ENCODE data around the gene FRY.

Gene FRY

DNA sequence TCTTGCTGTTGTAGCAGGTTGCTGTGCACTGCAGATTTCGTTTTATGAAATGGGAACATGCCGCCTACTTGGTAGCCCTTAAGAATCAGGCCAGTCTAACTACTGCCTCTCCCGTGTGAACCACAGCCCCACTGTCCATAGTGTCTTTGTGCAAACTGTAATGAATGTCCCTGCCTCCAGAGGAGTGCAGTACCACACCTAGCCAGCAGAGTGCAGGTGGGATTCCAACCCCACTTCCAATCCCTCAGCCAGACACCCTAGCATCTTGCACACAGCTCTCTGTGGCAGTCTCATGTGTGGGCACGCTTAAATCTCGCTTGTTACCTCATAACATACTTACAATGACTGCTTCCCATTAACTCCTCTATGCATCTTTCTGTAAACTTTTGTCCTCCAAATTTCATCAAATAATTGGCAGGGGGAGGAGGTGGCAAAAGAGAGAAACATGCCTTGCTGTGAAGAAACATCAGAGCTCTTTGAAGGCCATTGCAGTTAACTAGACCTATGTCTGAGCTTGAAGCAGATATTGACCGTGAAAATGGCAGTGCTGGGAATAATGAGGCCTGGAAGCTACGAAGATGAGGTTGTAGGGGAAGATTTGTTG is 236.4 kb downstream of the FRY start:
- peak; percentile 53 for DNase-seq

DNA sequence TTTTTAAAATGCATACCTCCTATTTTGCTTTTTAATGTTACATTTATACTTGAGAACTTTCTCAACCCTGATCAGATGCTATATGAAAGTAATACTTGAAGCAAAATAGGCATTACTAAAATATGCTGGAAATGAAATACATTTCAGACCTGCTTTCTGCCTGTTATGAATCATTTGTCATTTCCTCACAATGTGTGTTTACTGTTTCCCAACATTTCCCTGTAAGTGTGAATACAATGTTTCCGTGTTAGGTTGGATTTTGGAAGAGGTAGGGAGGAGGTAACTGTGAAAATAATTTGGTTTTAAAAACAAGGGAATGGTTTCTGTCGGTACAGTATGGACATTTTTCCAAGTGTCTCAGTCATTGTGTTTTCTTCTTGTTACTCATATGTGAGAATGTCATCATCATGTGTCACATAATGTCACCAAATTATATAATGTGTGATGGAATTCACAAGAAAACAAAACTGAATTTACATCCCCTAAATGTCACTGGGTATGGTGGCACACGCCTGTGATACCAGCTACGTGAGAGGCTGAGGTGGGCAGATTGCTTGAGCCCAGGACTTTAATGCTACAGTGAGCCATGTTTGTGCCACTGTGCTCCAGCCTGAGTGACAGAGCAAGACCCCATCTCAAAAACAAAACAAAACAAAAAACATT is 240.6 kb downstream of the FRY start:
- DNase-seq: no peak

DNA sequence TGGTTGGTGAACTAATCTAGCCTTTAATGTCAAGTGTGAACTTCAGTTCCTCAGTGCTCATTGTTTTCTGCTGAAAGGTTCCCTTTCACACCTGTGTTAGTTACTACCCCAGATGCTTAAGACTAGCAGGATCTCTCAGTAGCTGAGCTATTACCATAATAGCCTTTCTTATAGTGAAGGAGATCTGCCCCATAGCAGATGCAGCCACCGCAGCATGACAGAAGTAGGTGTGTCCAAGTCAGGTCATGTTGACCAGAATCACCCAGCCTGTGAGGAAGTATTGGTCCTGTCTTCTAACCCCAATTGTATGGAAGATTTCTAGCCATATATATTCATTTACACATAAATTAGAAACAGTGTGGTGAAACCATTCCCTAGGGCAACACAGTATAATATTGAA is 246.3 kb downstream of the FRY start:
- DNase-seq: no peak

DNA sequence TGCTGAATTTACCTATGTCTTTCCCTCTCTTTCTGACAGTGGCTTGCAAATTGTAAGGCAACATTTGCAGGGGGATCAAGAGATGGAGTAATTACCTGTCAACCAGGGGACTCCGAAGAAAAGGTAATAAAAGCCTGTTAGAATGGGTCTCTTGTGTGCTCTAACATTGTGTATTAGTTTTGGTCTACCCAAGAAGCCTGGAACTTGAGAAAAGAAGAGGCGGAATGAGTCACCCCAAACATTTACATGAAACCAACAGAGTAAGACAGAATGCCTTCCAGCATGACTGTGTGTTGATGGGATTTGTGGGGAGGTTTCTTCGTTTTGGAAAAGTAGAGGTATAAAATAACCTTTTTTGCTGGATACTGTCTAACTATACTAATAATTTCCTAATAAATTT is 246.9 kb downstream of the FRY start:
- DNase-seq: no peak

DNA sequence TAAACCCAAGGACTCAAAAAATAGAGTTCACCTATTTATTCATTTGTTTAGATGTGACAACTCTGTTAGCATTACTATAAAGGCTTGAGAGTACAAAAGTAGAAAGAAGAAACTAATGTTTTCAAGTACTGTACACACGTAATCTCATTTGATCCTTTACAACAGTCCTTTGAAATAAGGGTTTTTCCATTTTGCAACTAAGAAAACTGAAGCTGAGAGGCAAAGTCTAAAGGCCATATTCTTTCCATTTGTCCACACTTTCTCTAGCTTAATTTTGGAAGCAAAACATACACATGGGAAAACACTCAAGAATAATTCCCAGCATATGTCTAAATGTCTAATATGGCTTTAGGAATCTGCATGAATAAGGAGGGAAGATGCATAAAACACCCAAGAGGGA is 249.5 kb downstream of the FRY start:
- DNase-seq: no peak

DNA sequence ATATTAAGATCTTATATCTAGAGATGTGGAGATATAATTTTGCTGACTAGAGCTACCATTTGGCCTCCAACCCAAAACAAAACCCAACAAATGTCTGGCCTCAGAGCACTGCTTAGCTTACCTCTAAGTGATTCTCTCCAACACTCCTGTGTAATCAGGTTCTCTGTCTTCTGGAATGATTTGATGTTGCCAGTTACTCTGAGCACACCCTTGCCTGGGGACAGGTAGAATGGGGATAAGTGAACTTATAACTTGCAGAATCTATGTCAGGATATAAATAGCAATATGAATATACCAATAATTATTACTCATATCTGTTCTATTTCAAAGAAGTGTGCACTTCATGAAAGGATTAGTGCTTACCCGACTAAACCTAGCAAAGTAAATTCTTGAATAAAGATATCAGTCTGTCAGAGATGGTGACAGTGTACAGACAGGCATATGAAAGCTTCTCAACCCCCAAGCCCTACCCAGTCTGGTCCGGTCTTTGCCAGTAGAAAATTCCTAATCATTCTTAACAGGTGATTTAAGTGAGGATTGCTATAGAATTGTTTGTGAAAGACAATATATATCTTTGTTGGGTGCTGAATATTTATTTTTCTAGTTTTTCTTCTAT is 250.6 kb downstream of the FRY start:
- DNase-seq: no peak

DNA sequence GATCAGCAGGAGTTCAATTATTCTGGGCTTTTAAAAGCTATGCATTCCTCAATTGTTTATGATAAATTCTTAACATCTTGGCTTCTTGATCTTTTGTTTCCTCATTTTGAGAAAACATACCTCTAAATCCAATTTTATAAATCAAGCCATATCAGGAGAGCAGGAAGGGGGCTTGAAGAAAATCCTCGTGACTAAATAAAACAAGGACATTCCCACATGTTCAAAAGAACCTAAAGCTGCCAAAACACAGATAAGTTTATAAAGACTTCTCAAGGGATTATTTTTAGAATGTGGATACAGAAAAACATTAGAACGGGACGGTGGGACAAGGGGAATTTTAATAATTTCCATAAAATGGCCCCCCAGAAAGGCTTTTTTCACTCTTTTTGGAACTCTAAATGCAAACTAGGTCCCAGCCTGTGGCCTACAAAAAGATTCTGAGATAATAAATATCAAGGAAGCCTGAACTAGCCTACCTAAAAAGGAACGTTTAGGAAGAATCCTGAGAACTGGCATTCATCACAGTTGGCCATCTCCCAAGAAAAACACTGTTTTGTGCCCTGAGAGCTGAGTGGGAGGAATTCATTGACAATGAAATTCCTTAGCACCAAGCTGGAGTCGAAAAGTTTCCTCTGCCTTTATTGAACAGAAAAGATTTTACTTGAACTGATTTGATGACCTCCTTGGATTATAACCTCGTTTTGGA is 253.5 kb downstream of the FRY start:
- no peak for DNase-seq

DNA sequence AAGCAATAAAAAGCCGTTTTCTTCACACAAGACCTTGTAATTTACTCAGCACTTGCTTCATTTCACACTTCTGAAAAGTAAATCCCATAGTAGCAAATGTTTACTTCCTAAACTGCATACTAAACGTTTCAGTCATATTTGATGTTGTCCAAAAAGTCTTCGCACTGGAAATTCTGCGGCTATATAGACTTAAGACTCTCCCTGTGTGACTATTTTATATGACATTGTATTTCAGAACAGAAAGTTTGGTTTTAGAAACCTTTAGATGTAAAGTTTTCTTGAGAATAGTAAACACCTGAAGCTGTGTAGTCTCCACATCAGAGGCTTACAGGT is 254.0 kb downstream of the FRY start:
- DNase-seq: no peak

DNA sequence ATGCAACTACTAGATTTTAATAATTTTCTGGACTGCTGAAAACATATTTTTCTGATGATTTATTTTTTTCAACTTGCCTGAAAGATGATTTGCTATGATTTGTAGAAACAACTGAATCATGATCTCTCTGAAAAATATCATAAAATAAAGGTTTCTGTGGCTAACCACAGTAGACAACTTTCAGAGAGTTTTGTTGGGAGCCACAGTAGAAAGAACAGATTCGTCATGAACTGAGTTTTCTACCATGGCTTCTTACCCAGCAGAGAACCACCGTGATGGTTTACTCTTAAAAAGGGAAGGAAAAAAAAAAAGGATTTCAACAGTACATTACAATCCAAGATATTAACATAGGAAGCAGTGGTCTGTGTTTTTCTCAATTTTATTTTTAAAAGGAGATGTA is 265.6 kb downstream of the FRY start:
- DNase-seq: no peak

DNA sequence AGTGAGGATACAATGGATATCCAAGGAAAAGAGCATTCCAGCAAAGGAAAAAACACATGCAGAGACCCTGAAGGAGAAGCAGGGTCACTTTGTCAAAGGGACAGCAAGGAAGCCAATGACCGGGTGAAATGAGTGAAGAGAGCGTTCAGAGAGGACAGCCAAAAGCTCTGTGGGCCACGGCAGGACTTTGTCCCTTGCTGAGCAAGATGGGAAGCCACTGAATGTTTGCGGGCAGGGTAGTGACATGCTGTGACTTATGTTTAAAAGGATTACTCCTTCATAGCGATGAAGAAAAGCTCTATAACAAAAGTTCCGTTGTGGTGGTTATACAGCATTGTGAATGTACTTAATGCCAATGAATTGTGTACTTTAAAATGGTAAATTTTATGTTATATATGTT is 267.1 kb downstream of the FRY start:
- no peak for DNase-seq

DNA sequence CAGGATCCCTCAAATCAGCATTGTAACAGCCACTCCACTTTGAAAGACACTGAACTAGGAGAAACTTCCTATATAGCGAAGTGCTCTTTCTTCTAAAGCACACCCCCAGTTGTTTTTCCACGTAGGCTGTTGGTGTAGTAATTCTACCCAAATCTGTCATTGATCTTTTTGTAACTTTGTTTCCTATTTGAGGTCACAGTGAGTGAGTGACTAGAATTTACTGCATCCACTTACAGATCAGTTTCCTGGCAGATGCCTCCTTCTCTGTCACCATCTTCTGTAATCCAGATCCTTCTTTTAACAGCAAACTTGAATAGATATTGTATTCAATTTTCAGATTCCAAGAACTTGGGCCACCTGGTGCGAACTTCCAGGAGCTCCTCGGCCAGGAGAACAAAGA is 268.3 kb downstream of the FRY start:
- DNase-seq: no peak

DNA sequence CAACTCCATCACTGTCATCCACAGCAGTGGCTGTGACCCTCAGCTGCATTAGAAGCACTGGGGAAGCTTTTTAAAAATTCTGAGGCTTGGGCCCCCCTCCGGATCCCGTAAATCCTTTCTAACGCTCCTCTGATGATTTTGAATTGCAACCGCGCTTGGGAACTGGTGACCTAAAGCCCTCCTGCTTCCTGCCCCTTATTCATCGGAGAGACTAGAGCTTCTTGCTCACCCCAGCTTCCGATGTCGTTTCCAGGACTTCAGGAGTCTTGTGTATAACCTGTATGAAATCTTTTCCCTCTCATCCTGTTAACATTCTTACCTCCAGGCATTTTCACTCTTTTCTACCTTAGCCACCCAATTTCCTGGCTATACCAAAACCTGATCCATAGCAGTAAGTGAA is 268.8 kb downstream of the FRY start:
- no peak for DNase-seq

DNA sequence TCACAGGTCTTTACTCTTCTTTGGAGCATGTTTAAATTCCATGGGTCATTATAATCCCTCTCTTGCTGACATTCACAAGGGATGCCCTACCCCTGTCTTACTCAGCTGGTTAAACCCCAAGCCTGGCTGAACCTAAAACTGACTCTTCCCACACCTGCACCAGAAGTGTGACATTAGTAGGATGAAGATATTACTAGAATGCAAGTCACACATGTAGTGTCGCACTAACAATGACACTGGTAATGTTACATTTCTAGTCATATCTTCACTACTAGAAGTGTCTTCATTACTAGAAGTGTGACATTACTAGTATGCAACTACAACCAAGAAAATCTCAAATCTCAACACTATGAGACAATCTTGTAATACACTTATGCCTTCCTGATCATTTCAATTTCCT is 269.3 kb downstream of the FRY start:
- no peak for DNase-seq

DNA sequence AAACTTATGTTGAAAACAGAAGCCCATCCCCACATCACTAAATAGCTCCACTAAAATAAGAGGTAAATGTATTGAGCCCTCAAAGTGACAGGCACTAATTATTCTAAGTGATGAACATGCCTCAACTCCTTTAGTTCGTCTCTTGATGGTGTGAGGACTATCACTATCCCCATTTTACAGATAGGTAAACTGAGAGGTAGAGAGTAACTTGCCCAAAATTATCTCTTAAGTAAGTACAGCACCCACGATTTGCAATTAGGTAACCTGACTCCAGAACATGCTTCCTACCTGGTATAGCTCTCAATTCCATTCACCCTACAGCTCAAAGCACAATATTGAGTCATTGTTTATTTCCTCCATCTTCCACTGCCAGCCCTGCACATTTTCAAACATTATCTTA is 270.9 kb downstream of the FRY start:
- DNase-seq: no peak

DNA sequence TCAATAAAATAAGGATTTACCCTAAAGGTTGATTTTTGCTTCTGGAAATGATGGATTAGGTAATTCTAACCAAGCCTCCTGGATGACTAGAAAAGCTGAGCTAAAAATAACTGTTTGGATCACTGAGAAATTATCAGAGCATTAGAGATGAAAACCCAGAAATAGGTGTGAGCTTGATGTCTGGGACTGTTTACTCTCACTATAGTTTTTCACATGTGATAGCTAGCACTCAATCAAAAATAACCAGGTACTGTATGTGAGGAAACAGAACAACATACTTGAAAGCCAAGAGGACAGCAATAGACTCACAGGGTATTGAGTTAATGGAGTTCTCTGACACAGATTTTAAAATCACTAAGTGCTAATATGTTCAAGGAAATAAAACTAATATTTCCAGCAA is 274.1 kb downstream of the FRY start:
- DNase-seq: no peak

DNA sequence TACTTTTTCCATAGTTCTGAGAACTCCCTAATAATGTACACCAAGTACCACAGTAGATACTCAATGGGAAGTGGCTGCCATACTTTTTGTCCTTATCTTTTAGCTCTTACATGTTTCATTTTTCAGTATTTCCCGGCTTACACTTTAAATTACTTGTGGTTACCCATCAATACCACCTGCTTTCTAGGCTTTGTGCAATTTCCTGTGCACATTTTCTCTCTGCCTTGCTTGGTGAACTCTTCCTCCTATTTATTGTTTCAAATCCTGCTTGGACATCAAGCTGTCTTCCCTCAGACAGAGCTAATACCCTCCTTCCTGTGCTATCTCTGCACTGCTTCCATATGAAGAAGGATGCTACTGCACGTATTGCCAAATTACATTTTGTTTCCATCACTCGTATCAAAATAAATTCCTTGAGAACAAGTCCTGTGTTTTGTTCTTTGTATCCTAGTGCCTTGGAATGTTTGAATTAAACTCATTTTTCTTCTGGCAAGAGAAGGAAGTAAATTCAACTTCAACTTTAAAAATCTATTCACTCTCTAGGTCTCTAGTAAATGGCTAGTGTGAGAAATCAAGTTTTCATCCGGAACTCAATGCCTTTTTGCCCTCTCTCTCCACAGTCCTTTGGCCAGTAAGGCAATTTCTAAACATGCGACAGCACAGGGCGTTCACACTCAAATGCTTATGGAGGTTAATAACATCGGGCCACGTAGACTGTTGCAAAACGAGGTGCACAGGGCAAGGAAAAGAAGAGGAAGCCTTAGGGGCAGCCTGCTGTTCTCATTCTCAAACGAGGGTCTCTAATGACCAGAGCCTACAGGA is 277.9 kb downstream of the FRY start:
- DNase-seq: no peak

DNA sequence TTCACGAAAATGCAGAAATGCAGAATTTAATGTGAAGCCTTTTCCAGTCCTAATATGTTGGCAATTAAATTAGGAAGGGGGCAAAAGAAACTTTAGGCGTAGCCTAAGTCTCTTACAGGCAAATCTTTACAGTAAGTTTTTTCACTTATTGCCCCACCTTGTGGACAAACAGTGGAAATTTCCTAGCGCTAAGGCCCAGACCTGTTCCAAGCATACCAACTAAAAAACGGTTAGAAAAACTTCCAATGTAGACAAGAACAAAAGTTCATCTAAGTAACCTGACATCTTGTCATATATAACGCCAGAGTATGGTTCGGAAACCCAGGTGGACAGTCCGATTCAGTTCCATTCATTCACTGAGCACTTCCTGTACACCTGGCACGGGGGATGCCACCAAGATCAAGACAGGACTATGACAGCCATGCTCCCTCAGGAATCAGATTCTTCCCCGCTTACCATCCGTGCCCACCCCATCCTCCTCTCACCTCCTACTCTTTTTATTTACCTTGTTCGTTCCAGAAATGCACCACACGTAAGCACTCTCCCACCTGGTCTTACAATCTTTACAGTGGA is 278.6 kb downstream of the FRY start:
- DNase-seq: peak; percentile 66

DNA sequence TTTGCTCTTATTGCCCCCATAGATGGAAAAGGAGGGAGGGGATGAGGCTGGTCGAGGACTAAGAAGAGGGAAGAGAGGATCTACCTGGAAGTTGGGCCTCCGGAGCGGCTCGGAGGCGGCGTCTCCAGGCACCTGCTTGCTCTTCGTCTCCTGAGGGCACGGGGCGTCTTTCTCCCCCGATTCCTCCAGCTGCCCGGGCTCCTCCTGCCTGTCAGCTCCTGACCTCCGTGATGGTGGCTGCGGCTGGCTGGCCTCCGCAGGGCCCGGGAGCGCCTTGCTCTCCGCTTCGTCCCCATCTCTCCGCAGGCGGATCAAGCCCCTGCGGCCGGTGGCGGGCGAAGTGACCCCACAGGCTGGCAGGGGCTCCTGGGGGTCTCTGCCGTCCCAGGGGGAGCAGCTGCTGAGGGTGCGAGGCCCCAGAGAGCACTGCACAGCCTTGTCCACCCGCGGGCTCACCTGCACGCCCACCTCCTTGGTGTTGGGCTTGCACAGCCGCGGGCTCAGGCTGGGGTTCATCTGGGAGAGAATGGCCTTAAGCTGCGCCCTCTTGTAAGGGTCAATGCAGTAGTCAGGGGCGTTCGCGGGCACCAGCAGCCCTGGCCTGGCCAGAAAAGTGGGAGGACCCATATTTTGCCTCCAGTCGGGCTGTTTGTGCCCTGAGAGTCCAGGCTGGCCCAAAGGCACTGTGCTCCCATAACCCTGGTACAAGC is 279.8 kb downstream of the FRY start:
- DNase-seq: no peak

DNA sequence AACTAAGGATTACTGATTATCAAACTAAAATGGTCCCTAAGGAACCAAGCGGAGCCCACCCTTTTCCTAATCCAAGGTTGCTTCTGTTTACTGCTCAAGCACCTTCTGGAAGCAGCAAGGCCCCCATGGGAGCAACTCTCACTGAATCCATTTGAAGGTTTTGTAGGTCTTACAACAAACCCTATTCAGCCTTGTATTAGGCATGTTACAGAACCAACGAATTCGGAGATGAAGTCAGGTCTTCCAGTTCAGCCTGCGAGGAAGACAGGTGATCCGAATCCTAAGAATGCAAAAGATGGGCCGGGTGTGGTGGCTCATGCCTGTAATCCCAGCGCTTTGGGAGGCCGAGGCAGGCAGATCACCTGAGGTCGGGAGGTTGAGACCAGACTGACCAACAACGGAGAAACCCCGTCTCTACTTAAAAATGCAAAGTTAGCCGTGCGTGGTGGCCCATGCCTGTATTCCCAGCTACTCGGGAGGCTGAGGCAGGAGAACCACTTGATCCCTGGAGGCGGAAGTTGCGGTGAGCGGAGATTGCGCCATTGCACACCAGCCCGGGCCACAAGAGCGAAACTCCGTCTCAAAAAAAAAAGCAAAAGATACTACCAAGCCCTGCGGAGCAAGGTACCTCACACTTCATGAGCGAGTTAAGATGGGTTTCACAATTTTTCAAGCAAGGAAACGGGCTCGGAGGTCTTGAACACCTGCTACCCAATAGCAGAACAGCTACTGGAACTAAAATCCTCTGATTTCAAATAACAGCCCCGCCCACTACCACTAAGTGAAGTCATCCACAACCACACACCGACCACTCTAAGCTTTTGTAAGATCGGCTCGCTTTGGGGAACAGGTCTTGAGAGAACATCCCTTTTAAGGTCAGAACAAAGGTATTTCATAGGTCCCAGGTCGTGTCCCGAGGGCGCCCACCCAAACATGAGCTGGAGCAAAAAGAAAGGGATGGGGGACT is 283.0 kb downstream of the FRY start:
- peak; percentile 85 for DNase-seq

DNA sequence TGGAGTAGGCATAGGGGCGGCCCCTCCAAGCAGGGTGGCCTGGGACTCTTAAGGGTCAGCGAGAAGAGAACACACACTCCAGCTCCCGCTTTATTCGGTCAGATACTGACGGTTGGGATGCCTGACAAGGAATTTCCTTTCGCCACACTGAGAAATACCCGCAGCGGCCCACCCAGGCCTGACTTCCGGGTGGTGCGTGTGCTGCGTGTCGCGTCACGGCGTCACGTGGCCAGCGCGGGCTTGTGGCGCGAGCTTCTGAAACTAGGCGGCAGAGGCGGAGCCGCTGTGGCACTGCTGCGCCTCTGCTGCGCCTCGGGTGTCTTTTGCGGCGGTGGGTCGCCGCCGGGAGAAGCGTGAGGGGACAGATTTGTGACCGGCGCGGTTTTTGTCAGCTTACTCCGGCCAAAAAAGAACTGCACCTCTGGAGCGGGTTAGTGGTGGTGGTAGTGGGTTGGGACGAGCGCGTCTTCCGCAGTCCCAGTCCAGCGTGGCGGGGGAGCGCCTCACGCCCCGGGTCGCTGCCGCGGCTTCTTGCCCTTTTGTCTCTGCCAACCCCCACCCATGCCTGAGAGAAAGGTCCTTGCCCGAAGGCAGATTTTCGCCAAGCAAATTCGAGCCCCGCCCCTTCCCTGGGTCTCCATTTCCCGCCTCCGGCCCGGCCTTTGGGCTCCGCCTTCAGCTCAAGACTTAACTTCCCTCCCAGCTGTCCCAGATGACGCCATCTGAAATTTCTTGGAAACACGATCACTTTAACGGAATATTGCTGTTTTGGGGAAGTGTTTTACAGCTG is 283.9 kb downstream of the FRY start, which contains the start of the genes BRCA2 and ZAR1L:
TSS of gene BRCA2 (plus strand) at position 271 of the 790 bp plus-strand sequence. CDS start 953 bp downstream, outside the sequence.
TSS of gene ZAR1L (minus strand) at position 126 of the 790 bp plus-strand sequence. CDS start 3,438 bp downstream, outside the sequence.
- peak; percentile 88 for DNase-seq
